ENCODE results near the gene FGF12. TPM values are rescaled to one million over a fixed set of nuclear protein-coding genes. Genes with fewer than 3 reads are reported as not detected.
"Not testable (repeated sequence)": the region's sequence is repeated elsewhere in the genome, so short reads cannot be mapped to it uniquely, and the experiment has no call there.

The FGF12 gene
- polyA plus RNA-seq, 5 donors = 1.9 to 10.7 (median 5.7) TPM

DNA sequence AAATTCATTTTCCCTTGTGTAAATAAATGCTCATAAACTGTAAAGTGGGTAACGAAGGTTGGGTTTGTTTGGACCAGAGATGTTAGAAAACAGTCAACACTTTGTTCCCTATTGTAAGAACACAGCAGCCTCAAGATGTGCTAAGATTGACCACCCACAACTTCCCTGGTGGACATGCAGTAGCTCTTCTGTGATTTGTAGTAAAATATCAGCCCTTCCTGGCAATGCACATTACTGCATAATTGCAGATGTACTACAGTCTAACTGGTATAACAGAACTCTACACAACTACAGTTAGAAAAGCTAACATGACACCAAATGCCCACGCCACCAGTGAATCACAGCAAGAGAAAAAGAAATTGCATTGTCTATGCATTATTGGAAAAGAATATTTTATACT lies 129.4 kb downstream of the FGF12 start:
- DNase-seq = no peak

DNA sequence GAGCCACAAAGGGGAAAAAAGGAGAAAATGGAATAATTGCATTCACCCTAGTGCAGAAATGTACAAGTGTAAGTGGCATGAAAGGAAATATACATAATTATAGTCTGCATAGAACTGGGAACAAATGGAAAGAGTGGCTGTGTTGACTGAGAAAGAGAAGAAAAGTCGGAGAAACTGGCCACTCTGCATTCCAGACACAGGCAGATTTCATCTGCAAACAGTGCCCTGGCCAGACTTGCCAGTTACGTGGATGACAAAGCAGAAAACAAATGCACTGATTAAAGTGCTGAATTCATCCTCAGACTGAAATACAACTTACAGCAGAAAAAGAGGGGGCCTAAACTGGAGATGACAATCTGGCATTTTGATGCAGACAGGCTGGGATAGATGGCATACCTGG lies 129.8 kb downstream of the FGF12 start:
- peak; percentile 1 to 2 for DNase-seq

DNA sequence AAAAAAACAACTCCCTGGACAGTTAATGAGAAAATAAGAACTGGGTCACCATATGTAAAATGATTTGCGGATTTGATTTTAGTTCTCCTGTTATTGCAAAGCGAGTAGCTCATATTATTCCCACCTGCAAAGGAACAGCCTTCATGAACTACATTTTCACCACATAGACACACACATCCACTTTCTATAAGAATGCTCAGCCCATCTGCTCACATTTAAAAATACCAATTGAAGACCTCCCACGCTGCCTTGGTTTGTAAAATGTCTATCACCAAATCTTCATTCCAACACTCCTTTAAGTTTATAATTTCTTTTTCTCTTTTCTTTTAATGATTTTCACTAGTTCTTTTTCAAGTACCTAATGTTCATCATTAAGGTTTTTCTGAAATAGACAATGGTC lies 148.6 kb downstream of the FGF12 start:
- no peak for DNase-seq

DNA sequence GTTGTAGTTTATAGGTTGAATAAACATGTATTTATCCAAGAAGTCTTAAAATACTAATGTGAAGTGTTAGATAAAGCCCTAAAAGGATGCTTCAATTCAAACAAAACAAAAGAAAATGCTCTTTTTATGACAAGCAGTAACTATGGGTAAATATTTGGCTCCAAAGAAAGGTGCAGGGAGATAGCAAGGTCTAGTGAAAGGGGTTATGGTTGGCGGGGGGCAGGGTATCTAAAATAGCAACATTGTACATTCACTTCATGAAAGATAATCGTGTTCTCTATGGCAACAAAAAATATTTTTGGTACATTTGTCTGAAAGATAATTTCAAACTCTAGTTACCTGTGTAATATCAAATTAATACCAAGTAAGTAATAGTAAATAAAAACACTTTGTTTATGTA lies 149.5 kb downstream of the FGF12 start:
- no peak for DNase-seq

DNA sequence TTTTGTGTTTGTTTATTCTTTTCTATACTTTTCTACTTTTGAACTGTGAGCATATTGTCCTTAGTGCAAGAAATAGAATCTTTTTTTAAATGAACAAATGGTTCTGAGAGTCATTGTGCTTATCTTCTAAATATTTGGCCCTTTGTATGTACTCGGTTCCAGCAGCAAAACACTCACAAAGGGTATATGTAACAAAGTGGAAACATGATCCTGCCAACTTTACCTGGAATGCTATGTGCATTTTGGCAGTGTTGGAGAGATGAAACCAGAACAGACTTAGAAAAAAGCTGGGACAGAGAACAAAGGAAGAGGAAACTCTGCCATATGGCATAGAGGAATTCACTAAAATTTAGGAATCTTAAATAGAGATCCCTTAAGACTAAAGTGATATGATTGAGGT lies 150.1 kb downstream of the FGF12 start:
- DNase-seq = no peak

DNA sequence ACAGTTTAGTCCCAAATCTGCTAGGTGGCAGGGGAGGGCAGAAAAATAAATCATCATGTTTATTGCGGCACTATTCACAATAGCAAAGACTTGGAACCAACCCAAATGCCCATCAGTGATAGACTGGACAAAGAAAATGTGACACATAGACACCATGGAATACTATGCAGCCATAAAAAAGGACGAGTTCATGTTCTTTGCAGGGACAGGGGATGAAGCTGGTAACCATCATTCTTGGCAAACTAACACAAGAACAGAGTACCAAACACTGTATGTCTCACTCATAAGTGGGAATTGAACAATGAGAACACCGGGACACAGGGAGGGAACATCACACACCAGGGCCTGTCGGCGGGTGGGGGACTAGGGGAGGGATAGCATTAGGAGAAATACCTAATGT lies 150.6 kb downstream of the FGF12 start:
- not testable (repeated sequence) for DNase-seq

DNA sequence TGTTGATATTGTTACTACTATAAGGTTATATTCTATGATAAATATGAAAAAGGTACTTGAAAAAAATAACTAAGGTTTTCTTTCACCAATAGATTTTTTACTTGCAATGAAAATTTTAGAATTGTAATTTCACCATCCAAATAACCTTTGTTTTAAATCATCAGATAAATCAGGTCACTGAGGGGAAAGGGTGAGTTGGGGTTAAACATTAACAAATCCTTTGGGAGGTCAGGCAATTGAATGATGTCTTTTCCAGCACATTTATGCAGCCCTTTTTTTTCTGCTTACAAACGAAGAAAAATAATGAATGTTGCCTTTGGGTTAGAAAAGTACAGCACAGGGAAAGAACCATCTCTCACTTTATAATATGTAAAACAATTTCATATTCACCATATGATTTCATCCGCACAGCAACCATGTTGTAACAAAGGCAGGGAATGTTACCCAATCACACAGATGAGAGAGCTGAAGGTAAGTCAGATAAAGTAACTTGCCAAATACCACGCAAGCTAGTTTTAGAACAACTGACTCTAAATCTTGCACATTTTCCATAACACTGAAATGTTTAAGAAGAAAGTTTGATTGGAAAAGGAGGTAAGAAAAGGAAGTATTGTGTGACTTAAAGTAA lies 151.3 kb downstream of the FGF12 start:
- DNase-seq = no peak

DNA sequence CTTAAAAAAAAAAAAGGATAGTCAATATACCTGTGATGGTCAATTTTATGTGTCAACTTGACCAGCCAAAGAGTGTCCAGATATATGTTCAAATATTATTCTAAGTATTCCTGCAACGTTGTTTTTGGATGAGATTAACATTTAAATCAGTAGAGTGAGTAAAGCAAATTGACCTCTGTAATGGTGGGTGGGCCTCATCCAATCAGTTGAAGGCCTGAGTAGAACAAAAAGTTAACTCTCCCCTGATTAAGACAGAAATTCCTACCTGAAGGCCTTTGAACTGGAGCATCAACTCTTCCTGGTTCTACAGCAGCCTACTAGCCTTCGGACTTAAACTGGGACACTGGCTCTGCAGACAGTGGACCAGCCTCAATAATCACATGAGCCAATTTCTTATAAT lies 154.1 kb downstream of the FGF12 start:
- no peak for DNase-seq

DNA sequence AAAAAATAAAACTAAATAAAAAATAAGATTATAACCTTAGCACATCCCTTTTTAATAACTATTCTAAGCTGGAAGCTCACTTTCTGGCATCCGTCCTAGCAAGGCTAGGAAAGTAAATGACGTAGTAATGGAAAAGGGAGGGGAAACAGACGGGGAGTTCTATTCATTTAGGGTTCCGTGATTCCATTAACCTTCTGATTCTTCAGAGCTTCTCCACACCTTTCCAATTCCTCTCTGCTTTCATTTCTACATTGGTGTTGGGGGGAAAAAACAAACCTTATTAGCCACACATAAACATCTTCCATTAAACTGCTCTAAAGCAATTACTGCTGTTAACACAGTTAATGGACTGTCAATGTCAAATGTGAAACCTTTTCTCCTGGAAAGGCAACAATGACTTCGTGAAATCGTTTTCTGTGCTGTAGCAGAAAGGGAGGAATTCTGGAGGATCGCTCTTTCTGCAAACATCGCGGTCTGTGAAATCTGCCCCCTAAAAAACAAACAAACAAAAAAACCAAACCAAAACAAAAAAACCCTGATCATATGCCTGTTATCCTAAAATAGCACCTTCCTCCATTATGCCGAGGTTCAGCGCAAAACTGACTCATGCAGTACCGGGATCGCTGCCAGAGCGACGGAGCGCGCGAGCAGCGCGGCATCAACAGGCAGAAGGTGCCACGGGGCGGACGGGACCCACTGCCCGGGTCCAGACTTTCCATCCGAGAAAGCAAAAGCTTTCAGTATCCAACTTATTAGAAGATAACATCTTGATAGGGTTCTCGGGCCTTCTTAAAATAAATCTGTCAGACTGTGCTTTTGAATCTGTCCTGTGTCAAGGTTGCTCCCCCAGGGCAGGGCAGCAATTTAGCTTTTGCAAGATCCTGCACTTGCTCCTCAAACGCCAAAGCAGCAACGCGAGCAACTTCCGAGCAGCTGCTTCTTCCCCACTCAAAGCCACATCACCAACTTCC lies 156.2 kb downstream of the FGF12 start:
- peak; percentile 14 to 15 for DNase-seq

DNA sequence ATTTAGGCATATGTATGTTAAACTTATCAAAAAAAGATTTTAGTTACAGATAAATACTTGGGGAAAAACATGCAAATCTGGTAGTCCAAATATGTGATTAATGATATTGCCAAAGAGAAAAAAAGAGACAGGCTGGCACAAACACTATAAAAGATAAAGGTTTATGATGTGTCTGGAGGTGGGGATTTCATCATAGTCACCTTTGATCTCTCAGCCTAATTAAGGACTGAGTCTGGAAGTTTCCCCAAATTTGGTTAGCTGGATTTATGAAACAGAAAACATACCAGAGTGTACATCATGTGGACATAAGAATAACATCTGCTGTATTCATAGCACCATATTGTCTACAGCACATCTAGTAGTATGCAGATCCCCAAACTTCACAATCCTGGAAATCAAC lies 157.0 kb downstream of the FGF12 start:
- DNase-seq = no peak

DNA sequence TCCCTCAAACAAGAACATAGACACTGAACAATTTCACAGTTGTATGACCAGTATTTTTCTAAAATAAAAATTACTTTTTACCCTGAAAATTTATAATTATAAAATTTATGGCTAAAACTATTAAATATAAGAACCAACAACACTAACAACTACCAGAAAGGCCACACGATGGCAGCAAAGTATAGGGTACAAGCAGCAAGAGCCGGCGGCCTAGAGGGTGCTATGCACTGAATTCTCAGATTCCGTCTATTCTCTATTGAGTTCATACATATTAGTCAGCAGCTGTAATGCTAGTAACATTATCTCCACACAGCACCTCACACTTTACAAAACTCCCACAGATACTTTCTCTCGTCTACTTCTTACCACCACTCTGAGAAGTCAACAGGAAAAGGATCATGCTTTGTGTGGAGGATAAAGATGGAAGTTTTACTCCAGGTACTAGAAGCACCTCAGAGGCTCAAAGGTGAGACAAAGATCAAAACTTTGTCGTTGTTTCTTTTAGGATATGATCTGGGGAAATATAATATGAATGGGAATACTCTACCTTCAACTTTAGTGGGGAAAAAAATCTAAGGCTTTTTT lies 160.5 kb downstream of the FGF12 start:
- peak; percentile 54 to 63 for DNase-seq

DNA sequence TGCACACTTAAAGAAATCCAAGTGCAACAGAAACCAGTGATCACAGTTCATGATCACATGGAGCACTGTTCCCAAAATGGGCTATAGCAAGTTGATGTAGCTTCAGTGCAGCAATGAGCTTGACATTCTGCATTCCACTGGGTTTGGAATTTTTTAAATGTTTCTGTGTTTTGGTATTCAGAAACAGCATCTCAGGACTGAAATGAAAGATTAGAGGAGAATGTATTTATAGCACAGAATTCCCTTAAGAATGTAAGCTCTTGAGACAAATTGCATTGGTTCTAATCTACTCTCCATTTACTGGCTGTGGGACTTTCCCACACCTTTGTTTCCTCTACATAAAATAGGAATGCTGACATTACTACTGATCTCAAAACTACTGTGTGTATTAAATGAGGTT lies 162.7 kb downstream of the FGF12 start:
- DNase-seq = no peak

DNA sequence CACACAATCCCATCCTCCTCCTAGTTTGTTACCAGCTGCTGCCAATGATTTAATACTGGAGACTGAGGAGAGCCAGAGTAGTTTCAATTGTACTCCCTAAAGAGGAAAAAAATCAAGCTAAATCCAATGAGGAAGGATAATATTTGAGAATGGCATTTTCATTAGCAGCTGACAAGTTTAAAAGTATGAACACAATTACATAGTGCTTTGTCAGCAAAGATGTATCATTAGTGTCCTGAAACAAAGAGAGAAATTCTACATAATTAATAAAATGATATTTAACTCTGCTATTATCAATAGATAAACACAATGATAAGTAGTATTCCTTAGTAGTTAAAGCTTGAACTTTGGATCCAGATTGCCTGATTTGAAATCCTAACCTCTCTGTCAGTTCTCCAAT lies 163.9 kb downstream of the FGF12 start:
- no peak for DNase-seq

DNA sequence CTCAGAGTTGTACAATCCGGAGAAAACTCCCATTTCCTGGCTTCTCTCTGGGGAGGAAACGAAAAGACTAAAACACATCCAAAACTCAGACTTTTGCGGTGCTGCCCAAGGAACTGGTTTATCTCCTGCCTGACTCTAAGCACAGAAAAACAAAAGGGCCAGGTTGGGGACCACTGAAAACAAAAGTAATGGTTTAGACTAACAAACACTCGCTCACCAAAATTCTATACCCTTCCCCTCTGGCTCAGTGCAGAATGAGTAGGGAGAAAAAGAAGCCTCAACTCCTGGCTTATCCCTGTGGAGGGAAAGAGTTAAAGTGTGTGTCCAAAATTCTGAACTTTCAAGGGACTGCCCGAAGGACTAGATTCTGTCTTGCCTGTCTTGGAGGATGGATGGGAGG lies 173.6 kb downstream of the FGF12 start:
- no peak for DNase-seq

DNA sequence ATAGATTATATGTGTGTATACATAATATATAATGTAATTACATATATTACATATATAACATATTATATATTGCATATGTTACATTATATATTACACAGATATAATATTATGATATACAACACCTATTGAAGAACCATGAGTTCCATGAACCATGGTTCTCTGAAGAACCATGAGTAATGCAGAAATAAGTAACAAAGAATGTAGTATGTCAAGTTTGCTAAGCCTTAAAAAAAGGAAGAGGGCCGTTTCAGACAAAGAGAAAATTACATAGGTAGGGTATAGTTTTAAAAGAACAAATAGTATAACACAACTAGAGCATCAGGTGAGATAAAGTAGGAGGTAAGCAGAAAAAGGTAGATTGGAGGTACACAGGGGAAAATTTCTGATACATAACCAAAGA lies 177.0 kb downstream of the FGF12 start:
- DNase-seq = no peak

DNA sequence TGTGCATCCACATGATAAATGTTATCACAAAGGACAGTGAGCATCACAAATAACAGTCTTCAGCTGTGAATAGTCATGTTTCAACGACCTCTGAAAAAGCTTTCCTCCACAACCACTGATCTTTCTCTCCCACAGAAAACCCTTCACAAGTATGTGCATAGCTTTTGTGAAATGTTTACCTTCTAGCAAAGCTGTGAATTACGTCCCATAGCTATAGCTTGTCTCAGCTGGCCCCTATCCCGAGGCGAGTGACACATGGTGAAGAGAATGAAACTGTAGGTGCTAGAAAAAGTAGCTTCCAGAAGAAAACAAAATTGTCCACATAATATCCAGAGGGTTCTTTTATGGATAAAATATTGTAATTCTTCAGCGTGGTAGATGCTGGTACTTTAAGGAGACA lies 182.0 kb downstream of the FGF12 start:
- no peak for DNase-seq

DNA sequence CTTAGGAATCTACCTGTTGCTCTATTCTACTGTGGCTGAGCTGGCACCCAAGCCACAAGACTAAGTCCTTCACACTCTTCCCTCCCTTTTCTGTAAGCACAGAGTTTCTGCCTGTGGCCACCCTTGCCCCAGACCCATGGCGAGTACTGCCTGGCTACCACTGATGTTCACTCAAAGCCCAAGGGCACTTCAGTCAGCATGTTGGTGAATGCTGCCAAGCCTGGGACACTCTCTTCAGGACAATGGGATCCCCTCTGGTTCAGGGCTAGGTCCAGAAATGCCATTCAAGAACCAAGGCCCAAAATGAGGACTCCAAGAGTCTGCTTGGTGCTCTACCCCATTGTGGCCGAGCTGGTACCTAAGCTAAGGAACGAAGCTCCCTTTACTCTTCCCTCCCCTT lies 184.2 kb downstream of the FGF12 start:
- no peak for DNase-seq

DNA sequence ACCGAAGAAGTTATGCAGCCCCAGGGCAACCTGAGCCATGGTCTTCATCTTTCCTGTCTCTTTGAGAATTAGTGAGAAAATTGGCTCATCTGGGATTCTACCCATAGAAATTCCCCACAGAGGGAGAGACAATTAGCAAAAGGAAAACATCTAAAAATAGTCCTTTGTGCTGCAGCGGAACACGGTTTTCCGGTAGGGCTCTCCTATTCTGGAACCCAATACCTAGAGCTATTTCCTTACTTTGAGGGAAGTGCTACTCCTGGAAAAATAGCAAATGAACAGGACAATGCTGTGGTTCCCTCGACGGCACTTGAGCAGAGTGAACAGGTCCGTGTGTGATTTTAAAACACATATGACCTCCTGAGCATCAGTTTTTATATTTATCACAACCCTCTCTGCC lies 210.5 kb downstream of the FGF12 start:
- no peak for DNase-seq

DNA sequence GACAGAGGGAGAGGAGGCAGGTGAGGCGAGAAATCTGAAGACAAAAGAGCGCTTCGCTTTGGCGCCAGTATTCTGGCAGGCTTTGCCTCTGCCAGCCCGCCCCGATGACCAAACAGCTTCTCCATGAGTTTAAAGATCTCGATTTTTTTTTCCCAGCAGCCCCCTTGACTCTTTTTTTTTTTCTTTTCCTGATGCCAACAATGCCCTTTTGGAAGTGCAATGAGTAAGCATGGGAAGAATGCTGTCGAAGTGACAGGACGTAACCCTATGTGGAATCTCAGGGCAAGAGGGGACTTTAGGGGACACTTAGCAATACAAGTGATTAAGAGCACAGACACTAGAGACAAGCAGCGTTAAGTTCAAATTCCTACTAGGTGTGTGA lies 211.7 kb downstream of the FGF12 start:
- DNase-seq = no peak

DNA sequence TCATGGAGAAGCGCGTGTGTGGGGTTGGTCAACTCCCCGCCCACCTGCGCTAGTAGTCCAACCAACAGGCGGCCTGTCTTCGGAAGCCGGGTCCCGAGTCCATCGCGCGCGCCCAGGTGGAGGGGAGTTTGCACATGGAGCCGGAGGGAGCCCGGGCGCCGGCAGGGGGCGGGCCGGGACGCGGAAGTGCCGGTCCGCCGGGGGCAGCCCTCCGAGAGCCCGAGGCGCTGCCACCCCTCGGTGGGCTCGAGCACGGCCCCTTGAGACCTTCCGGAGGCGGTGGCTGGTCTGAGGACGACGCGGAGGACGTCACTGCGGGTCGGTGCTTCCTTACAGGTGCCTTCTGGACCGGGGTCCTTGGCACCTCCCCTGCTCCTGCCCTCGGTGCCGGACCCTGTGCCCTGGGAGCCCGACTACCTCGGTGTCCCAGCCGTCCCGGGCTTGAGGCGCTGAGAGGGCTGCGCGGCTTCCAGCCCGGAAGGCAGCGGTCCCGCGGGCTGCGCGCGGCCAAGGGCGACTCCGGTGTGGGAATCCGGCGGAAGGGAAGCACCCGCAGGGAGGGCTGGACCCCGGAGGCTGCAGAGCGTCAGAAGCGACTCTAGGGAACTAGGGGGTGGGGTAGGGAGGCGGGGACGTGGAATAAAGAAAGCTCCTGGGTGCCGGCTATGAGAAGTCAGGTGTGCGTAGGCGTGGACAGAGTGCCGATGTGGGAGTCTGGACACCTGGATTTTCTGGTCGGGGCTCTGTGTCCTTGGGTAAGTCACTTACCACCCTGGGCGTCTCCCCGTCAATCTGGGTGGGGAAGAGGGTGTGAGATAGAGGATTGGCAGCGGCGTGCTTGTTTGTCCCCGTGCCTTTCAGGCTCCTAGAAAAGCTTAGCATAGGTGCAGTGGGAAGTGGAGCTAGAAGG lies 212.3 kb downstream of the FGF12 start:
- DNase-seq = no peak

DNA sequence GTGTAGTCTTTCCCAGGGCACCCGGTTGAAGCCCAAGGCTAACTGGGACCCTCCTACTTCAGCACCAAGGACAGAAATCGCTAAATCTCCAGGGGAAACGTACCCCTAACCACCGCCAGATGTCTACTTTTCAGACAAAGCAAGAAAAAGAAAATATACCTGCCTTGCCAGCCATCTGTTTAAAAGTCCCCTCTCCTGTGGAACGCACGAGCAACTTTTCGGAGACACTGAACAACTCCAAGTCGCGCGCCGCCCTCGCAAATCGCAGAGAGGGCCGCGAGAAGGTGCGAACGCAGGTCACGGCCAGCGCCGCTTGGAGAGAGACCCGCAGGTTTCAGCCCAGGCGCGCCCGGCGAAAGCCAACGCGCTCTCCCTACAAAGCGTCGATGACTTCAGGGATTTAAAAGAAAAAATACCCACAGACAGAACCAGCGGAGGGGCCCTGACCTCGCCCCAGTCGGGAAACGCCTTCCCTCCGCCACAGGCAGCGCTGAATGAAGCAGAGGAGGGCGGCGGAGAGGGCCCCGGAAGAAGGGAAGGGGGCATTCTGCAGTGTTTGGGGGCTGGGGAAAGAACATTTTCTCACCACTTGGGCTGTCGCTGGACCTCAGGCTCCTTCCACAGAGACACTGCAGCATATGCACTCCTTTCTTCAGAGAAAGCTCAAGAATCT lies 213.1 kb downstream of the FGF12 start:
- DNase-seq = peak; percentile 30 to 42

Data from right lung (tissue), 5 donors.